Body of pancreas (tissue), 4 donors: Measurements from ENCODE around the gene ACVR1.

Experiments
- POLR2A ChIP-seq, 3 donors: fragments of 450-650 bp; IDR thresholded peaks; one replicate each; pipeline ENCODE4 v1.6.1; 2016; ENCODE audit warnings: antibody characterized with exemption in 3 of 3, mild to moderate bottlenecking in 2 of 3
- TF ChIP-seq, protein P1 (sequence below), 7 experiments: fragments of 450-650 bp in 4 of 7; fragments of 200-600 bp in 3 of 7; sonication (generic) in 3 of 7; IDR thresholded peaks; one replicate each; pipeline ENCODE4 v1.5.1; 2016 to 2019; ENCODE audit warnings: antibody characterized with exemption in 7 of 7

DNA sequence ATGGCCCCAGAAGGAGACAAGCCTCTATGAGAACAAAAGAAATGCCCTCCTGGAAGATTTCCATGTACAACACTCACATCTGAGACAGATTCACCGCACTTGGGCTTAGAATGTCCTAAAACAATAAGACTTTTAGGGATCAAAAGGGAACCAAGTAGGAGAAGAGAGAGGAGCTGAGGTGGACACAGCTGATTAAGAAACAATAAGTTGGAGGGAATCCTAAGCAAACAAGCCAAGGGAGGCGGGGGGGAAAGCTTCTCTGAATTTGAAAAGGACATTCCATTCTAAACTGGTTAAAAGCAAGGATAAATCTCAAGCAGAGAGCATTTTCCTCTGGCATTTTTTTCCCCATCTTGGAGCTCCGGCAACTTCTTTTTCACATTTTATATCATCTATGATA, 9.9 kb downstream of the ACVR1 start:
- TF ChIP-seq POLR2A (IDR thresholded peaks at IDR 0.05), result no peak
- TF ChIP-seq, protein P1, sequence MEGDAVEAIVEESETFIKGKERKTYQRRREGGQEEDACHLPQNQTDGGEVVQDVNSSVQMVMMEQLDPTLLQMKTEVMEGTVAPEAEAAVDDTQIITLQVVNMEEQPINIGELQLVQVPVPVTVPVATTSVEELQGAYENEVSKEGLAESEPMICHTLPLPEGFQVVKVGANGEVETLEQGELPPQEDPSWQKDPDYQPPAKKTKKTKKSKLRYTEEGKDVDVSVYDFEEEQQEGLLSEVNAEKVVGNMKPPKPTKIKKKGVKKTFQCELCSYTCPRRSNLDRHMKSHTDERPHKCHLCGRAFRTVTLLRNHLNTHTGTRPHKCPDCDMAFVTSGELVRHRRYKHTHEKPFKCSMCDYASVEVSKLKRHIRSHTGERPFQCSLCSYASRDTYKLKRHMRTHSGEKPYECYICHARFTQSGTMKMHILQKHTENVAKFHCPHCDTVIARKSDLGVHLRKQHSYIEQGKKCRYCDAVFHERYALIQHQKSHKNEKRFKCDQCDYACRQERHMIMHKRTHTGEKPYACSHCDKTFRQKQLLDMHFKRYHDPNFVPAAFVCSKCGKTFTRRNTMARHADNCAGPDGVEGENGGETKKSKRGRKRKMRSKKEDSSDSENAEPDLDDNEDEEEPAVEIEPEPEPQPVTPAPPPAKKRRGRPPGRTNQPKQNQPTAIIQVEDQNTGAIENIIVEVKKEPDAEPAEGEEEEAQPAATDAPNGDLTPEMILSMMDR (IDR thresholded peaks at IDR 0.05), result no peak
